ENCODE measurements around the gene TMEM169. TPM values are rescaled to one million over a fixed set of nuclear protein-coding genes. Genes with fewer than 3 reads are reported as not detected.
A peak's percentile ranks its signal among the peaks of the same experiment; 100 is the strongest.

TMEM169 gene
- total RNA-seq, 1 donor = 0.36 TPM

DNA sequence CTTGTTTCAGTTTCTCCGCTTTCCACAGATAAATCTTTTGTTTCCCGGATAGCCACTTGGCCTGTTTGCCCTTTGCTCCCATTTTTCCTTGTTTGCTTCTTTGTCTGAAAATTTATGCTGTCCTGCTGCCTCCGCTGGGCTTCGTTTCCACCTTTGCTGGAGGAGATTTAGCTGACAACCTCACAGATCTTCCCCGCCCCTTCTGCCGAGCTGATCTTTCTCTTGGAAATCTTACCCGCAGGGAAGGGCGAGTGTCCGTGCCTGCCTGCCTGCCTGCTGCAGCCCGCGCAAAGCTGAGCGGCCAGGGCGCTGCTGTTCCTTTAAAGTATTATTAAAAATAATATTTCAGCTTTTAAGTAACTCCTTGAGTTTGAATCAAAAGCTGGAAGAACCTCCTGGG is 26.0 kb downstream of the TMEM169 start:
- Histone ChIP-seq H3K79me2 (ENCODE audit: insufficient read depth, low read length) (peaks cover 36% of the 10 kb centered on the region), H3K27ac (ENCODE audit: low read depth, low read length) (no peak overlapping the region), H2AFZ (ENCODE audit: low read length) (peak overlapping the region; percentile 81), H3K36me3 (ENCODE audit: insufficient read depth, low read length) (peaks cover 20% of the 10 kb centered on the region), H3K9me3 (ENCODE audit: low read depth, low read length) (no peaks in the 10 kb centered on the region), H3K4me2 (ENCODE audit: insufficient read depth, low read length) (peak overlapping the region; percentile 30), H3K4me1 (ENCODE audit: insufficient read depth, low read length) (peaks cover 20% of the 10 kb centered on the region), H3K27me3 (ENCODE audit: insufficient read depth, low read length) (no peaks in the 10 kb centered on the region), H4K20me1 (ENCODE audit: insufficient read depth, low read length) (peaks cover 14% of the 10 kb centered on the region), H3K4me3 (ENCODE audit: insufficient read depth, low read length) (no peak overlapping the region)
- no peak for DNase-seq (ENCODE audit: insufficient read length, low spot score, missing footprints)
- TF ChIP-seq, protein P1, sequence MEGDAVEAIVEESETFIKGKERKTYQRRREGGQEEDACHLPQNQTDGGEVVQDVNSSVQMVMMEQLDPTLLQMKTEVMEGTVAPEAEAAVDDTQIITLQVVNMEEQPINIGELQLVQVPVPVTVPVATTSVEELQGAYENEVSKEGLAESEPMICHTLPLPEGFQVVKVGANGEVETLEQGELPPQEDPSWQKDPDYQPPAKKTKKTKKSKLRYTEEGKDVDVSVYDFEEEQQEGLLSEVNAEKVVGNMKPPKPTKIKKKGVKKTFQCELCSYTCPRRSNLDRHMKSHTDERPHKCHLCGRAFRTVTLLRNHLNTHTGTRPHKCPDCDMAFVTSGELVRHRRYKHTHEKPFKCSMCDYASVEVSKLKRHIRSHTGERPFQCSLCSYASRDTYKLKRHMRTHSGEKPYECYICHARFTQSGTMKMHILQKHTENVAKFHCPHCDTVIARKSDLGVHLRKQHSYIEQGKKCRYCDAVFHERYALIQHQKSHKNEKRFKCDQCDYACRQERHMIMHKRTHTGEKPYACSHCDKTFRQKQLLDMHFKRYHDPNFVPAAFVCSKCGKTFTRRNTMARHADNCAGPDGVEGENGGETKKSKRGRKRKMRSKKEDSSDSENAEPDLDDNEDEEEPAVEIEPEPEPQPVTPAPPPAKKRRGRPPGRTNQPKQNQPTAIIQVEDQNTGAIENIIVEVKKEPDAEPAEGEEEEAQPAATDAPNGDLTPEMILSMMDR (IDR thresholded peaks at IDR 0.05; ENCODE audit: extremely low read depth, low read depth, low read length) = no peak

DNA sequence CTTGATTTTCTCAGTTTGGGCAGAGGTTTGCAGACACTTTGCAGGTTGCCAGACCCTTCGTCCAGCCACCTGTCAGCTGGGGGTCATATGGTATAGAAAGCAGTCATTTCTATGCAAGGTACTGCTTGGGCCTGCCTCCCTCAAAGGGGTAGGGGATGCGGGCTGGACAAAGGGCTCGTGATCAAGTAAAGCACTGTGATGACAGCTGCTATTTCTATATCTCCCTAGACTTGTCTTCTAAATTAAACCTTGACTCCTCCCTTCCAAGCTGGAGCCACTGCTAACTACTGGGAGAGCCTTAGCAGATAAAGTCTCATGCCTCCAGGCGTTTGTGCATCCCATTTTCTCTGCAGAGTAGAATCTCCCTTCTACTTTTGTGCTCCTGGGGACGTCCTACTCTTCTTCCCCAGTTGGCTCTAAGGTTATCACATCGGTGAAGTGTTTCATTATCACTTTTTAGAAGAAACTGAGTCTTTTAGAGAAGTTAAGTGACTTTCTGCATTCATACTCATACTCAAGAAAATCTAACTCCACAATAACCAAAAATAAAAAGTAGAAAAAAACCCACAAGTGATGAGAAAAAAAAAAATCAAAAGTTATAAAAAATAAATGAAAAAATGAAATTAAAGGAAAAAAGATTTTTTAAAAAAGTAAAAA is 26.7 kb downstream of the TMEM169 start:
- Histone ChIP-seq H4K20me1 (ENCODE audit: insufficient read depth, low read length) (peaks cover 20% of the 10 kb centered on the region), H2AFZ (ENCODE audit: low read length) (no peak overlapping the region)

DNA sequence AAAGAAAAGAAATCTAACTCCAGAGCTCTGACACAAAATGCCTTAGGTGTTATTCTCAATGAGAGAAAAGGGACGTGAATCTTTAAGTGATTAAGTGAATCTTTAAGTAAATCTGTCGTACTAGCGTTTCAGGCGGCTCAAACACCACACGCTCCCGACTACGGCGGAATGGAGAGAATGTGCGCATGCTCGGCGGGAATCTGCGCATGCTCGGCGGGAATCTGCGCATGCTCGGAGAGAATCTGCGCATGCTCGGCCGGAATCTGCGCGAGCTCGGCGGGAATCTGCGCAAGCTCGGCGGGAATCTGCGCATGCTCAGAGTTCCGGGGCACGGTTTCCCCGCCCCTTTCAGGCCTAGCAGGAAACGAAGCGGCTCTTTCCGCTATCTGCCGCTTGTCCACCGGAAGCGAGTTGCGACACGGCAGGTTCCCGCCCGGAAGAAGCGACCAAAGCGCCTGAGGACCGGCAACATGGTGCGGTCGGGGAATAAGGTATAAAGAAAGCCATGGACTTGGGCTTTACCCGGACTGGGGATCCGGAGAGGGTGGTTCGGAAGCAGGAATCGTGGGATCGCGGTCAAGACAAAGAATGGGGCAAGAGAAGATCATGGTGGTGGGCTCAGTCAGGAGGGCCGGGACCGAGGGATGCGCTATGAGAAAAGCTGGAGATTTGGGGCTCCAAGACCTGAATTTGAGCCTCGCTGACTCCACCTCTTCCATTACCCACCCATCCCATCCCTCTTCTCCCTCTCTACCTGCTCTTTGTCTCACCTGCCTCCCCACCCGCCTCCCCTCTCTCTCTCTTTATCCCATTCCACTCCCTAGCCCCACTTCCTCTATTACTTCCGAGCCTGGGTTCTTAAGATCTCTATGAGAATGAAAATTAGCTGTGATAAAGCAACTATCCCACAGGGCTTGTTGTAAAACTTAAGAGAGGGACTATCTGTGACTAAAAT is 27.5 kb downstream of the TMEM169 start, which contains the start of gene XRCC5:
Gene XRCC5, plus strand, starts transcription at position 382 of the 955 bp plus-strand sequence. Its CDS starts 89 bp downstream, at position 471.
- peaks cover 46% of the 10 kb centered on the region for H3K79me2 ChIP-seq (ENCODE audit: insufficient read depth, low read length)
- peak within 1 kb of the TSS; percentile 97 for H3K4me2 ChIP-seq (ENCODE audit: insufficient read depth, low read length)
- peaks cover 34% of the 10 kb centered on the region for H3K36me3 ChIP-seq (ENCODE audit: insufficient read depth, low read length)
- DNase-seq (ENCODE audit: insufficient read length, low spot score, missing footprints) = peak; percentile 90
- H3K9me3 ChIP-seq (ENCODE audit: low read depth, low read length) = no peaks in the 10 kb centered on the region
- peak within 1 kb of the TSS; percentile 95 for H2AFZ ChIP-seq (ENCODE audit: low read length)
- H4K20me1 ChIP-seq (ENCODE audit: insufficient read depth, low read length) = peaks cover 21% of the 10 kb centered on the region
- peak within 1 kb of the TSS; percentile 96 for H3K4me3 ChIP-seq (ENCODE audit: insufficient read depth, low read length)
- peaks cover 20% of the 10 kb centered on the region for H3K4me1 ChIP-seq (ENCODE audit: insufficient read depth, low read length)
- no peaks in the 10 kb centered on the region for H3K27me3 ChIP-seq (ENCODE audit: insufficient read depth, low read length)
- peak within 1 kb of the TSS; percentile 96 for H3K27ac ChIP-seq (ENCODE audit: low read depth, low read length)
- TF ChIP-seq, protein P1 (IDR thresholded peaks at IDR 0.05; ENCODE audit: extremely low read depth, low read depth, low read length) = no peak

More for the DNA sequence above, 26.7 kb downstream of the TMEM169 start:
- H3K79me2 ChIP-seq (ENCODE audit: insufficient read depth, low read length) = peaks cover 43% of the 10 kb centered on the region
- H3K27me3 ChIP-seq (ENCODE audit: insufficient read depth, low read length) = no peaks in the 10 kb centered on the region
- H3K27ac ChIP-seq (ENCODE audit: low read depth, low read length) = peak overlapping the region; percentile 96
- no peaks in the 10 kb centered on the region for H3K9me3 ChIP-seq (ENCODE audit: low read depth, low read length)
- H3K4me2 ChIP-seq (ENCODE audit: insufficient read depth, low read length) = peak overlapping the region; percentile 77
- peak; percentile 55 for DNase-seq (ENCODE audit: insufficient read length, low spot score, missing footprints)
- peak overlapping the region; percentile 96 for H3K4me3 ChIP-seq (ENCODE audit: insufficient read depth, low read length)
- peaks cover 26% of the 10 kb centered on the region for H3K36me3 ChIP-seq (ENCODE audit: insufficient read depth, low read length)
- TF ChIP-seq, protein P1 (IDR thresholded peaks at IDR 0.05; ENCODE audit: extremely low read depth, low read depth, low read length) = no peak
- H3K4me1 ChIP-seq (ENCODE audit: insufficient read depth, low read length) = peaks cover 20% of the 10 kb centered on the region
